ENCODE data around the gene FUT6.
A peak's percentile ranks its signal among the peaks of the same experiment; 100 is the strongest.

Gene FUT6

GRCh38 chr19:5787409-5788182 is 51.9 kb downstream of the FUT6 start:
- DNase-seq, result no peak

GRCh38 chr19:5786593-5787408 is 52.7 kb downstream of the FUT6 start:
- DNase-seq, result no peak

GRCh38 chr19:5785423-5785822 is 54.1 kb downstream of the FUT6 start:
- DNase-seq, result no peak

DNA sequence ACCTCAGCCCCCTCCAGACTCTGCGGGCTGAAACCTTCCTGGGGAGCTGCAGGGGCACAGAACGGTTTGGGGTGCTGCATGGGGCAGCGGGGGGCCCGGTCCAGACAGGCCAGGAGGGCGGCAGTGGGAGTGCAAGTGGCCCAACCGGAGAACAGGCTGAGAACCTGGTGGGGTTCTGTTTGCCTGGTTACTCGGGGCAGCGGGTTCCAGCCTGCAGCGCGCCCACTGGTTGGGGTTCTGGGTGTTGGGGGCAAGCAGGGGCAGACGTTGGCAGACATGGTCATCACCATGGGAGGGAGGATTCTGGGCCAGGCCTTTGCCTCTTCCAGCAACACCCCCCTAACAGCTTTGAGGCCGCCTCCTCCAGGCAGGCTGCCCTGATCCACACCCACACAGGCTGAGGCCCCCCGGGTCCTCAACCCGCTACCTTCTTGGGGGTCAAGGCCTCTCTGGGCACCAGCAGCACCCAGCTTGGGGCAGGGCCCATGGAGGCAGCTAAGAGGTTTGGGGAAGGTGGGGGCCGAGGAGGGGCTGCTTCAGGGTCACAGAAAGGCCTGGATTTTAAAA is 54.8 kb downstream of the FUT6 start, which contains the start of gene PRR22:
TSS of gene PRR22 (minus strand) at position 166 of the 567 bp plus-strand sequence. CDS start at position 80, 86 bp downstream.
- DNase-seq, result no peak

GRCh38 chr19:5782945-5783919 is 56.3 kb downstream of the FUT6 start:
- DNase-seq, result no peak

GRCh38 chr19:5782322-5782721 is 57.2 kb downstream of the FUT6 start:
- no peak for DNase-seq

- DNase-seq, result peak in 4 of 58 donors; percentile 20 to 42 (median 30)
Observed at GRCh38 chr19:5780916-5781315, 58.6 kb downstream of the FUT6 start.
